Mesendoderm (in vitro differentiated cells): ENCODE measurements around the gene ST3GAL4.
"Not testable (repeated sequence)": the region's sequence is repeated elsewhere in the genome, so short reads cannot be mapped to it uniquely, and the experiment has no call there.

Experiments used
- DNase-seq: peaks from one replicate; pipeline ENCODE4 v3.0.0; 2013
- H2AK5ac ChIP-seq: 2 replicates; pipeline ENCODE4 v1.6.1; 2013; ENCODE audit warnings: low read length, inconsistent platforms
- H2BK120ac ChIP-seq: 2 replicates; pipeline ENCODE4 v1.6.1; 2013; ENCODE audit warnings: low read depth, mild to moderate bottlenecking, low read length, moderate library complexity, mixed read lengths
- H2BK15ac ChIP-seq: replicated peaks from 2 replicates; pipeline ENCODE4 v1.6.1; 2013; ENCODE audit warnings: low read depth, mild to moderate bottlenecking, moderate library complexity
- H2BK5ac ChIP-seq: 2 replicates; pipeline ENCODE4 v1.6.1; 2013; ENCODE audit warnings: low read length, inconsistent platforms
- H3K18ac ChIP-seq: 2 replicates; pipeline ENCODE4 v1.6.1; 2013; ENCODE audit warnings: mild to moderate bottlenecking, low read length, mixed read lengths
- H3K23ac ChIP-seq: one replicate; pipeline ENCODE4 v1.6.1; 2013; ENCODE audit warnings: low read length
- H3K27ac ChIP-seq: 2 replicates; pipeline ENCODE4 v1.5.1; 2013; ENCODE audit warnings: low read depth, mild to moderate bottlenecking, inconsistent platforms, low read length, moderate library complexity
- H3K27me3 ChIP-seq: 2 replicates; pipeline ENCODE4 v1.6.1; 2013; ENCODE audit warnings: low read length, control low read depth, mild to moderate bottlenecking, inconsistent platforms; ENCODE audit not compliant: insufficient read depth, poor library complexity
- H3K36me3 ChIP-seq: 2 replicates; pipeline ENCODE4 v1.6.1; 2013; ENCODE audit warnings: low read length, inconsistent platforms; ENCODE audit not compliant: control insufficient read depth, insufficient read depth
- H3K4ac ChIP-seq: one replicate; pipeline ENCODE4 v1.6.1; 2013; ENCODE audit warnings: low read depth, mild to moderate bottlenecking, low read length, moderate library complexity
- H3K4me1 ChIP-seq: 2 replicates; pipeline ENCODE4 v1.6.1; 2013; ENCODE audit warnings: low read depth, low read length, inconsistent platforms; ENCODE audit not compliant: control insufficient read depth
- H3K4me2 ChIP-seq: 2 replicates; pipeline ENCODE4 v1.6.1; 2013; ENCODE audit warnings: low read length
- H3K4me3 ChIP-seq: 2 replicates; pipeline ENCODE4 v1.5.1; 2013; ENCODE audit warnings: mild to moderate bottlenecking, low read length
- H3K56ac ChIP-seq: one replicate; pipeline ENCODE4 v1.6.1; 2013; ENCODE audit warnings: low read length
- H3K79me1 ChIP-seq: 2 replicates; pipeline ENCODE4 v1.6.1; 2013; ENCODE audit warnings: low read length, inconsistent platforms
- H3K79me2 ChIP-seq: 2 replicates; pipeline ENCODE4 v1.6.1; 2013; ENCODE audit warnings: mild to moderate bottlenecking, low read length; ENCODE audit not compliant: control insufficient read depth, insufficient read depth
- H3K9ac ChIP-seq: 2 replicates; pipeline ENCODE4 v1.6.1; 2013; ENCODE audit warnings: low read length, inconsistent platforms
- H4K5ac ChIP-seq: one replicate; pipeline ENCODE4 v1.6.1; 2013; ENCODE audit warnings: low read length
- H4K8ac ChIP-seq: one replicate; pipeline ENCODE4 v1.6.1; 2013; ENCODE audit warnings: low read depth, mild to moderate bottlenecking, control low read depth, low read length, moderate library complexity
- WGBS: extraction: QIAGEN DNeasy Blood & Tissue Kit; methylation state at CpG from one replicate; pipeline ENCODE4 v1.1.7; 2013; ENCODE audit warnings: low lambda C conversion rate, missing lambda C conversion rate; ENCODE audit not compliant: insufficient coverage; ENCODE audit errors: extremely low coverage; 5-methylcytosine and 5-hydroxymethylcytosine counted together

ST3GAL4 gene

DNA sequence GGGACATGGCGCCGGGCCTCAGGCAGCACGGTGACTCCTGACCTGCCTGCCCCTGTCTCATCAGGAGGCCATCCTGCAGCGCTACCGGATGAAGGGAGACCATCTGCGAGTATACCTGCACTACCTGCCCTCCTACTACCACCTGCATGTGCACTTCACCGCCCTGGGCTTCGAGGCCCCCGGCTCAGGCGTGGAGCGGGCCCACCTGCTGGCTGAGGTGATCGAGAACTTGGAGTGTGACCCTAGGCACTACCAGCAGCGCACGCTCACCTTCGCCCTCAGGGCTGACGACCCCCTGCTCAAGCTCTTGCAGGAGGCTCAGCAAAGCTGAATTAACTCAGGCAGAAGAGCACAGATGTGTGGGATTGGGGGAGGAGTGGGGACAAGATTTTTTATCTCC is 10.2 kb upstream of the ST3GAL4 start:
- peaks cover 7% of the 10 kb centered on the region for H3K79me1 ChIP-seq
- peaks cover 29% of the 10 kb centered on the region for H3K4me1 ChIP-seq
- H3K27ac ChIP-seq = peak overlapping the region; percentile 49
- no peak overlapping the region for H3K4me2 ChIP-seq
- H2BK5ac ChIP-seq = peak overlapping the region; percentile 84
- peak overlapping the region; percentile 37 for H3K9ac ChIP-seq
- H2AK5ac ChIP-seq = peak overlapping the region; percentile 97
- no peak overlapping the region for H4K8ac ChIP-seq
- peak overlapping the region; percentile 87 for H3K56ac ChIP-seq
- no peak overlapping the region for H3K4ac ChIP-seq
- H3K4me3 ChIP-seq = no peak overlapping the region
- no peaks in the 10 kb centered on the region for H3K79me2 ChIP-seq
- no peak overlapping the region for H4K5ac ChIP-seq
- no peak overlapping the region for H2BK15ac ChIP-seq
- no peaks in the 10 kb centered on the region for H3K36me3 ChIP-seq
- H3K18ac ChIP-seq = no peak overlapping the region
- no peak for DNase-seq
- H2BK120ac ChIP-seq = no peak overlapping the region
- H3K23ac ChIP-seq = peak overlapping the region; percentile 97
- WGBS = no CpG with 5 or more reads among the region's 16 CpGs
- H3K27me3 ChIP-seq = no peaks in the 10 kb centered on the region

DNA sequence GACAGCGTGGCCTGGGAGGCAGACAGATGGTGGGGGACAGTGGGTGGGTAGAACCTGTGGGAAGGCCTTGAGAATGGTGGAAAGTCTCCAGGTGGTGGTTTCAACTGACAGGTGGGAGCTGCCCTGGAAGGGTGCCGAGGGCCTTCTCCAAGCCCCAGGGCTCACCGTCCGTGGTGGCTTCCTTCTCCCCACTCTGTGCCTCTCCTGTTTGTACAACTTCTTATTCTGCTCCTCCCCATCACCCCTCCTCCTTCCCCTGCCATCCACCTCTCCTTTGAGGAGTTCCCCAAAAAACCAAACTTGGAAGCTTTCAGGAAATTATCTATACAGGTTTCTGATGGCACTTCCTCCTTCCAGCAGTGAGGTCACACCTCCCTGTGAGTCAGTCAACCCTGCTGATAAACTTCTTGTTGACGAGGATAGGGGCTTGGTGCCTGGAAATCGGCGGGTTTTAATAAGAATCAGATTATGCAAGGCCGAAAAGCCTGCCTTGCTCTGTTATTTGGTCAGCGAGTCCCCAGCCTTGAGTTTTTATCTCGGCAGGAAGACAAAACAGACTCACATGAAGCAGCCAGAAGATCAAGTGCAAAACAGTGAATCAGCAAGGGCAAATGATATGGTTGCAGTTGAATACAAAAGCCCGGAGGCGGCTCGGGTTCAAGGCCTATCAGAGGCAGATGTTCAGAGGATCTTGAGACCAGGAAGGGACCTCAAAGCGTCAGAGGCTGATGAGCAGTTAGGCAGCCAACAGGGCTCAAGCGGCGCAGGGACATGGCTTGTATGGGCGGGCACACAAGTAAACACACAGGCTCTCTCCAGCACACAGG is 9.5 kb upstream of the ST3GAL4 start:
- Histone ChIP-seq H3K27ac (peak overlapping the region; percentile 49), H3K4me3 (no peak overlapping the region), H2BK5ac (peak overlapping the region; percentile 94), H3K23ac (no peak overlapping the region), H3K56ac (peak overlapping the region; percentile 80), H3K27me3 (no peaks in the 10 kb centered on the region), H2BK120ac (no peak overlapping the region), H3K9ac (peak overlapping the region; percentile 12), H4K5ac (no peak overlapping the region), H2BK15ac (no peak overlapping the region), H3K79me2 (no peaks in the 10 kb centered on the region), H4K8ac (no peak overlapping the region), H3K18ac (no peak overlapping the region), H3K4me1 (peaks cover 29% of the 10 kb centered on the region), H3K4ac (no peak overlapping the region), H2AK5ac (no peak overlapping the region), H3K79me1 (peaks cover 10% of the 10 kb centered on the region), H3K36me3 (peaks cover 2% of the 10 kb centered on the region), H3K4me2 (no peak overlapping the region)
- WGBS = no CpG with 5 or more reads among the region's 17 CpGs
- peak; percentile 91 for DNase-seq

DNA sequence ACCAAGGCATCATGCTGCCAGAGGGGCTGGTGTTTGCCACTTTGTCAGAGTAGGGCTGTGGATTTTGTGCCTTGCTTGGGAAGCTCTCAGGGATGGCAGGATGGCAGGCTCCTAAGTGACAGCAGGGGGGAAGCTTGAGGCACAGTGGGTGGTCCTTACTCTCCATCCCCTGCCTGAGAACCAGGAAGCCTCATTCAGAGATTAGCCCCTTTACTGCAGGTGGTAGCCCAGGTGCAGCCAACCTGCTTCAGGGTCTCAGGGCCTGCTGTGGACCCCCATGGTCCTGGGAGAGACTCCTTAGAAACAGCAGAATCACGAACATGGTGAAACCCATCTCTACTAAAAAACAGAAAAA is 8.9 kb upstream of the ST3GAL4 start:
- no peaks in the 10 kb centered on the region for H3K79me2 ChIP-seq
- no peak overlapping the region for H2BK120ac ChIP-seq
- peaks cover 2% of the 10 kb centered on the region for H3K36me3 ChIP-seq
- peaks cover 10% of the 10 kb centered on the region for H3K79me1 ChIP-seq
- no peak overlapping the region for H4K5ac ChIP-seq
- WGBS = no CpG with 5 or more reads among the region's 1 CpG
- no peak overlapping the region for H3K4ac ChIP-seq
- no peak for DNase-seq
- no peak overlapping the region for H3K4me2 ChIP-seq
- H3K4me1 ChIP-seq = peaks cover 29% of the 10 kb centered on the region
- no peak overlapping the region for H2BK15ac ChIP-seq
- H4K8ac ChIP-seq = no peak overlapping the region
- H2BK5ac ChIP-seq = peak overlapping the region; percentile 94
- H3K56ac ChIP-seq = peak overlapping the region; percentile 80
- peak overlapping the region; percentile 12 for H3K9ac ChIP-seq
- H2AK5ac ChIP-seq = no peak overlapping the region
- H3K27ac ChIP-seq = peak overlapping the region; percentile 49
- H3K18ac ChIP-seq = no peak overlapping the region
- H3K23ac ChIP-seq = no peak overlapping the region
- H3K4me3 ChIP-seq = no peak overlapping the region
- H3K27me3 ChIP-seq = no peaks in the 10 kb centered on the region

DNA sequence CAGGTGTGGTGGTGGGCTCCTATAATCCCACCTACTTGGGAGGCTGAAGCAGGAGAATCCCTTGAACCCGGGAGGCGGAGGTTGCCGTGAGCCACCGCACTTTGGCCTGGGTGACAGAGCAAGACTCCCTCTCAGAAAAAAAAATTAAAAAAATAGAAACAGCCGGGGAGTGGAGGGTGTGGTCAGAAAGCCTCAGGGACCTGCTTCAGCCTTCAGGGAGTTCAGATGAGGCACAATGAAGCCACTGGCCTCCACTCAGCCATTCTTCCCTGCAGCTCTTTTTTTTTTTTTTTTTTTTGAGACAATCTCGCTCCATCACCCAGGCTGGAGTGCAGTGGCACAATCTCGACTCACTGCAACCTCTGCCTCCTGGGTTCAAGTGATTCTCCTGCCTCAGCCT is 8.5 kb upstream of the ST3GAL4 start:
- H3K36me3 ChIP-seq, H3K56ac ChIP-seq, H3K18ac ChIP-seq, H3K79me2 ChIP-seq, DNase-seq, H3K4me3 ChIP-seq, H2BK5ac ChIP-seq, H3K9ac ChIP-seq, H3K4ac ChIP-seq, H2BK15ac ChIP-seq, H4K8ac ChIP-seq, H4K5ac ChIP-seq, H3K4me2 ChIP-seq, H3K23ac ChIP-seq, H2AK5ac ChIP-seq, H3K27me3 ChIP-seq, H2BK120ac ChIP-seq: not testable (repeated sequence)
- no CpG with 5 or more reads among the region's 7 CpGs for WGBS
- H3K27ac ChIP-seq = peak overlapping the region; percentile 49
- H3K79me1 ChIP-seq = peaks cover 10% of the 10 kb centered on the region
- peaks cover 29% of the 10 kb centered on the region for H3K4me1 ChIP-seq

DNA sequence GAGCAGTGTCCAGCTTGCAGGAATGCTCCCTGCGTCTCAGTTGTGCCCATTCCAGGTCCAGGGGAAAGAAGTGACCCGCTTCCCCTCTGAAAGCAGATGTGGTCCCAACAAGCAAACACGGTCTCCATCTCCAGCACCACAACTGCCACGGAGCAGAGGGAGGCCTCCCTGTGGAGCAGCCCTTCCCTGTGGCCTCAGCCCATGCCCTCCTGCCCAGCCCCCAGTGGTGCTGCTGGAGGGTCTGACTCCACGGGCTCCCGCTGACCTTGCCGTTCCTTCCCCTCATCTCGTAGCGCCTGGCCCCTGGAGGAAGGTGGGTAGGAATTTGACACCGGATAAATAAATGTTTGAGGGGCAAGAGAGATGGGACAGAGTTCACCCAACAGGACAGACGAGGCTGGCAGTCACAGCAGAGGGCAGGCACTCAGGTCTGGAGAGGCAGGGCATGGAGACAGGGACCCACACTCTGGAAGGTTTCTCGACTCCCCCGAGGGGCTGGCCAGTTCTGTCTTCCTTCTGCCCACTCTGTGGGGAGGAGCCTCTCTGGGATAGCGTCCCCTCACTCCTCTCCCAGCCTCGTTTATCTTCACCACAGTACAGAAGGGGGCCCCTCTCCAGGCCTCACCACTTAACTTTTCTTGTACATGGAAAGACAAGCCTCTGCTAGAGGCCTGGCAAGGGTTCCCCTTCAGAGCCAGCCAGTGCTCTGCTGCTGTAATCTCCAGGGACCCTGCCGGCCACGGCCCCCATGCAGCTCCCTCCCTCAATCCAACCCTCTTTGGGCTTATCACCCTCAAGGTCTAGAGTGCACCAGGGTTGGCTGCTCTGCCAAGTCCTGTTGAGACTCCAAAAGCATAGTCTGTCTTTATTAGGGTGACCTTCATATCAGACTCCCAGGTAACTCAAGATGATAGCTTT is 7.5 kb upstream of the ST3GAL4 start:
- Histone ChIP-seq H2BK15ac (no peak overlapping the region), H3K79me1 (peaks cover 13% of the 10 kb centered on the region), H3K23ac (peak overlapping the region; percentile 80), H3K56ac (peak overlapping the region; percentile 66), H4K5ac (no peak overlapping the region), H2AK5ac (peak overlapping the region; percentile 74), H3K36me3 (peaks cover 2% of the 10 kb centered on the region), H3K18ac (no peak overlapping the region), H3K4me3 (no peak overlapping the region), H3K9ac (no peak overlapping the region), H3K4me2 (no peak overlapping the region), H2BK5ac (peak overlapping the region; percentile 41), H3K27me3 (no peaks in the 10 kb centered on the region), H3K4ac (no peak overlapping the region), H2BK120ac (no peak overlapping the region), H3K27ac (no peak overlapping the region), H4K8ac (no peak overlapping the region), H3K4me1 (peaks cover 29% of the 10 kb centered on the region), H3K79me2 (no peaks in the 10 kb centered on the region)
- DNase-seq = no peak
- WGBS = no CpG with 5 or more reads among the region's 17 CpGs
